B cell (primary cell): Measurements from ENCODE around the gene INTS3. TPM values are rescaled to one million over a fixed set of nuclear protein-coding genes. Genes with fewer than 3 reads are reported as not detected.

Source experiments
- ATAC-seq: fragments of 200-7000 bp; cut with Tn5 transposase; one replicate; pipeline ENCODE4 v1.10.0; 2021; ENCODE audit warnings: low read depth, mild to moderate bottlenecking, moderate number of reproducible peaks, moderate library complexity
- CTCF ChIA-PET: fragments of 350-600 bp; sonication (Branson Sonifier 250); formaldehyde crosslinking; loops from one replicate; lab custom pipeline; 2021; ENCODE audit warnings: antibody characterized with exemption, inconsistent platforms; lab: Charles Lee
- POLR2A ChIA-PET: fragments of 350-600 bp; sonication (Branson Sonifier 250); formaldehyde crosslinking; loops from one replicate; lab custom pipeline; 2021; ENCODE audit warnings: antibody characterized with exemption; lab: Charles Lee
- DNase-seq: peaks from one replicate; pipeline ENCODE4 v3.0.0; 2013
- H2AFZ ChIP-seq: 2 replicates; pipeline ENCODE4 v1.6.1; 2012; ENCODE audit warnings: mild to moderate bottlenecking, low read depth, low read length; ENCODE audit not compliant: insufficient read depth, poor library complexity, severe bottlenecking
- H3K27ac ChIP-seq, 2 donors: 1 replicate in 1 of 2; 2 replicates in 1 of 2; pipeline ENCODE4 v1.5.1; 2012 to 2013; ENCODE audit warnings: low read length in 2 of 2, mild to moderate bottlenecking in 2 of 2, moderate library complexity in 1 of 2
- H3K27me3 ChIP-seq, 4 experiments: fragments of 200-600 bp in 1 of 4; sonication (generic) in 1 of 4; replicated peaks in 1 of 4; 1 replicate in 2 of 4; 2 replicates in 2 of 4; pipeline versions ENCODE4 v1.6.1 to v1.7.0; 2013 to 2016; ENCODE audit warnings: low read length in 3 of 4, mild to moderate bottlenecking in 2 of 4, mixed read lengths in 1 of 4, moderate library complexity in 1 of 4; ENCODE audit not compliant: insufficient read depth in 4 of 4, control insufficient read depth in 3 of 4; ENCODE audit errors: control extremely low read depth in 1 of 4
- H3K36me3 ChIP-seq, 2 experiments: replicated peaks in 1 of 2; 1 replicate in 1 of 2; 2 replicates in 1 of 2; pipeline versions ENCODE4 v1.6.1 to v1.7.1; 2013; ENCODE audit warnings: low read length in 1 of 2; ENCODE audit not compliant: insufficient read depth in 2 of 2, control insufficient read depth in 1 of 2; ENCODE audit errors: control extremely low read depth in 1 of 2, extremely low read depth in 1 of 2
- H3K4me1 ChIP-seq, 2 donors: fragments of 200-600 bp in 1 of 2; sonication (generic) in 1 of 2; 1 replicate in 1 of 2; 2 replicates in 1 of 2; pipeline versions ENCODE4 v1.5.1 to v1.6.1; 2013 to 2017; ENCODE audit warnings: low read length in 2 of 2; ENCODE audit not compliant: control insufficient read depth in 2 of 2, insufficient read depth in 2 of 2
- H3K4me2 ChIP-seq: replicated peaks from 2 replicates; pipeline ENCODE3; 2012; ENCODE audit warnings: mild to moderate bottlenecking, low read depth, low read length; ENCODE audit not compliant: poor library complexity, severe bottlenecking
- H3K4me3 ChIP-seq, 5 experiments: fragments of 200-600 bp in 1 of 5; sonication (generic) in 1 of 5; 1 replicate in 3 of 5; 2 replicates in 2 of 5; pipeline versions ENCODE4 v1.5.1 to v1.7.0; 2011 to 2016; ENCODE audit warnings: low read length in 4 of 5, mild to moderate bottlenecking in 4 of 5, low read depth in 2 of 5, control low read depth in 1 of 5, moderate library complexity in 1 of 5; ENCODE audit not compliant: insufficient read depth in 1 of 5; ENCODE audit errors: control extremely low read depth in 1 of 5, extremely low read depth in 1 of 5
- H3K79me2 ChIP-seq: fragments of 200-600 bp; sonication (generic); one replicate; pipeline ENCODE4 v1.6.0; 2016; ENCODE audit warnings: low read length; ENCODE audit not compliant: control insufficient read depth, insufficient read depth
- H3K9ac ChIP-seq: fragments of 200-600 bp; sonication (generic); 2 replicates; pipeline ENCODE4 v1.6.1; 2017; ENCODE audit warnings: mild to moderate bottlenecking, low read length, moderate library complexity
- H3K9me3 ChIP-seq, 3 donors: one replicate each; pipeline versions ENCODE4 v1.6.1 to v1.7.1; 2013; ENCODE audit warnings: low read length in 2 of 3; ENCODE audit not compliant: control insufficient read depth in 2 of 3, insufficient read depth in 1 of 3; ENCODE audit errors: control extremely low read depth in 1 of 3
- H4K20me1 ChIP-seq: 2 replicates; pipeline ENCODE4 v1.6.0; 2012; ENCODE audit warnings: mild to moderate bottlenecking, low read length; ENCODE audit not compliant: insufficient read depth, control insufficient read depth, poor library complexity, severe bottlenecking
- H3K27ac Mint-ChIP-seq: one replicate; pipeline ENCODE4 v1.8.0; 2021; ENCODE audit warnings: mixed read lengths
- H3K27me3 Mint-ChIP-seq: one replicate; pipeline ENCODE4 v1.8.0; 2021; ENCODE audit warnings: mixed read lengths
- H3K4me1 Mint-ChIP-seq: one replicate; pipeline ENCODE4 v1.8.0; 2021; ENCODE audit warnings: mixed read lengths
- H3K4me3 Mint-ChIP-seq: one replicate; pipeline ENCODE4 v1.8.0; 2021; ENCODE audit warnings: mixed read lengths
- H3K9me3 Mint-ChIP-seq: one replicate; pipeline ENCODE4 v1.8.0; 2022; ENCODE audit warnings: mixed read lengths; ENCODE audit not compliant: insufficient read depth
- CTCF ChIP-seq: fragments of 200-600 bp; IDR thresholded peaks from one replicate; pipeline ENCODE4 v1.8.0; 2022; ENCODE audit warnings: antibody characterized with exemption, mild to moderate bottlenecking
- EZH2 ChIP-seq: IDR thresholded peaks from 2 replicates; pipeline ENCODE4 v1.6.1; 2012; ENCODE audit warnings: borderline replicate concordance, low read depth, mild to moderate bottlenecking, moderate library complexity, low read length; ENCODE audit not compliant: insufficient read depth, poor library complexity, severe bottlenecking
- WGBS: methylation state at CpG from one replicate; pipeline ENCODE4 v1.1.5; 2013; ENCODE audit warnings: missing lambda C conversion rate; ENCODE audit not compliant: insufficient coverage; 5-methylcytosine and 5-hydroxymethylcytosine counted together
- intact Hi-C: fragments of 100-400 bp; cut with micrococcal nuclease; formaldehyde crosslinking; loops from one replicate; pipeline ENCODE4 v1.10.0; 2022
- polyA plus RNA-seq: library from polyadenylated mRNA; depleted of rRNA; stranded (reverse); fragments of >200 nt; gene quantifications from 2 replicates; pipeline ENCODE4 v1.2.3, GENCODE V29; 2012
- total RNA-seq, 2 donors: library from RNA; stranded (reverse); fragments of 120-200 nt in 1 of 2; gene quantifications; 1 replicate in 1 of 2; 2 replicates in 1 of 2; pipeline versions ENCODE4 v1.2.3 to v1.2.4, GENCODE V29; 2013 to 2022

INTS3 gene
- total and polyA plus RNA-seq, 2 donors (not counting 1 experiment from before 2014, with no cell fraction given), result 69.1 to 84.1 TPM

DNA sequence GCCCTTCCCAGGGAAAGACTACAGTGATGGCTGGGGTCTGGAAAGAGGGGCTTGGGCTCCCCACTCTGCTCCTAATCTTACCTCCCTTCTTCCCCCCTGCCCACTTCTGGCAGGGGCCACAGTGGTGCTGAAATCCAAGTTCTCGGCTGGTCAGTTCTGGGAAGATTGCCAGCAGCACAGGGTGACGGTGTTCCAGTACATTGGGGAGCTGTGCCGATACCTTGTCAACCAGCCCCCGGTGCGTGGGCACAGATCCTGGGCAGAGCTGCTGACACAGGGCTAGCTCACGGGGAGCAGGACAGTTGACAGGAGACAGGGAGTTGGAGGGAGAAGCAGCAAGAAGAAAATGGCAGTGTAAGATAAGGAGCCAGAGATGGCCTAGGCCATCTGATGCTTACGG is 49.8 kb downstream of the INTS3 start:
- H3K9me3 Mint-ChIP-seq, result no peaks in the 10 kb centered on the region
- intact Hi-C loops, result no loop called here
- no peaks in the 10 kb centered on the region for H3K27me3 ChIP-seq
- H3K4me1 ChIP-seq, result peaks cover 12 to 26% of the 10 kb centered on the region in 2 donors
- 98% methylated on average over 7 of the region's 7 CpGs for WGBS
- H3K9me3 ChIP-seq, result no peaks in the 10 kb centered on the region
- ChIA-PET CTCF (interaction anchor here (2.5 kb wide), 1 partner anchor 209 kb away, joined by 11 read pairs; the partner anchor contains the start of gene RAB13), POLR2A (no interaction called here)
- peaks cover 0 to 6% of the 10 kb centered on the region in 2 experiments for H3K36me3 ChIP-seq
- peaks cover 9% of the 10 kb centered on the region for H4K20me1 ChIP-seq
- H3K4me2 ChIP-seq, result no peak overlapping the region
- H3K4me1 Mint-ChIP-seq, result peaks cover 25% of the 10 kb centered on the region
- H3K4me3 Mint-ChIP-seq, result peak overlapping the region; percentile 64
- no peak overlapping the region for H3K27ac ChIP-seq
- no peak overlapping the region for H2AFZ ChIP-seq
- H3K27ac Mint-ChIP-seq, result no peak overlapping the region
- TF ChIP-seq CTCF (no peak), EZH2 (no peak)
- H3K27me3 Mint-ChIP-seq, result no peaks in the 10 kb centered on the region
- no peak overlapping the region for H3K9ac ChIP-seq
- no peak for ATAC-seq
- no peak overlapping the region for H3K4me3 ChIP-seq
- H3K79me2 ChIP-seq, result peaks cover 6% of the 10 kb centered on the region
- DNase-seq, result peak; percentile 14

- H3K9me3 Mint-ChIP-seq, result no peaks in the 10 kb centered on the region
- H3K27ac ChIP-seq, result no peak overlapping the region
- POLR2A ChIA-PET, result no interaction called here
- CTCF ChIA-PET, result no interaction called here
- H3K79me2 ChIP-seq, result peaks cover 6% of the 10 kb centered on the region
- H3K27me3 ChIP-seq, result no peaks in the 10 kb centered on the region
- peaks cover 26% of the 10 kb centered on the region for H3K4me1 Mint-ChIP-seq
- no peak overlapping the region for H3K9ac ChIP-seq
- peak; percentile 12 for DNase-seq
- ATAC-seq, result no peak
- TF ChIP-seq EZH2 (no peak), CTCF (no peak)
- no peak overlapping the region for H3K4me3 Mint-ChIP-seq
- no peak overlapping the region for H3K4me2 ChIP-seq
- peaks cover 15 to 32% of the 10 kb centered on the region in 2 donors for H3K4me1 ChIP-seq
- peaks cover 9% of the 10 kb centered on the region for H4K20me1 ChIP-seq
- H3K9me3 ChIP-seq, result no peaks in the 10 kb centered on the region
- no peak overlapping the region for H2AFZ ChIP-seq
- no peaks in the 10 kb centered on the region for H3K27me3 Mint-ChIP-seq
- intact Hi-C loops, result no loop called here
- no peak overlapping the region for H3K4me3 ChIP-seq
- H3K36me3 ChIP-seq, result peaks cover 0 to under 1% of the 10 kb centered on the region in 2 experiments
- H3K27ac Mint-ChIP-seq, result no peak overlapping the region
- WGBS, result 97% methylated on average over 17 of the region's 22 CpGs
These were observed 50.4 kb downstream of the INTS3 start for GRCh38 chr1:153778051-153778823.
